Measurements from ENCODE around the gene TMEFF1. TPM values are rescaled to one million over a fixed set of nuclear protein-coding genes. Genes with fewer than 3 reads are reported as not detected.

TMEFF1 gene
- polyA plus RNA-seq, 4 donors, result 3.7 to 8.8 (median 4.4) TPM

GRCh38 chr9:100445903-100446549, 26.9 kb upstream of the TMEFF1 start:
- no peak for DNase-seq (ENCODE audit: low read depth in 4 of 4, low spot score in 3 of 4)

GRCh38 chr9:100447041-100447440, 25.9 kb upstream of the TMEFF1 start:
- DNase-seq (ENCODE audit: low read depth in 4 of 4, low spot score in 3 of 4), result no peak

- no peak for DNase-seq (ENCODE audit: low read depth in 4 of 4, low spot score in 3 of 4)
Measured at GRCh38 chr9:100448266-100448665, 24.7 kb upstream of the TMEFF1 start.

- DNase-seq (ENCODE audit: low read depth in 4 of 4, low spot score in 3 of 4), result no peak
Measured at GRCh38 chr9:100449420-100449819, 23.5 kb upstream of the TMEFF1 start.

GRCh38 chr9:100452894-100453293, 20.1 kb upstream of the TMEFF1 start:
- DNase-seq (ENCODE audit: low read depth in 4 of 4, low spot score in 3 of 4), result no peak

- no peak for DNase-seq (ENCODE audit: low read depth in 4 of 4, low spot score in 3 of 4)
Measured at GRCh38 chr9:100455470-100455869, 17.5 kb upstream of the TMEFF1 start.

- no peak for DNase-seq (ENCODE audit: low read depth in 4 of 4, low spot score in 3 of 4)
Measured at GRCh38 chr9:100457517-100457916, 15.4 kb upstream of the TMEFF1 start.

- no peak for DNase-seq (ENCODE audit: low read depth in 4 of 4, low spot score in 3 of 4)
Measured at GRCh38 chr9:100459963-100460362, 13.0 kb upstream of the TMEFF1 start.

GRCh38 chr9:100465274-100465673, 7.7 kb upstream of the TMEFF1 start:
- DNase-seq (ENCODE audit: low read depth in 4 of 4, low spot score in 3 of 4), result no peak

- DNase-seq (ENCODE audit: low read depth in 4 of 4, low spot score in 3 of 4), result no peak
Measured at GRCh38 chr9:100465761-100466160, 7.2 kb upstream of the TMEFF1 start.

GRCh38 chr9:100466171-100466828, 6.6 kb upstream of the TMEFF1 start:
- DNase-seq (ENCODE audit: low read depth in 4 of 4, low spot score in 3 of 4), result no peak

- no peak for DNase-seq (ENCODE audit: low read depth in 4 of 4, low spot score in 3 of 4)
Measured at GRCh38 chr9:100466829-100467221, 6.1 kb upstream of the TMEFF1 start.

GRCh38 chr9:100468041-100468440, 4.9 kb upstream of the TMEFF1 start:
- no peak for DNase-seq (ENCODE audit: low read depth in 4 of 4, low spot score in 3 of 4)

GRCh38 chr9:100472268-100472667, 681 bp upstream of the TMEFF1 start:
- DNase-seq (ENCODE audit: low read depth in 4 of 4, low spot score in 3 of 4), result no peak

GRCh38 chr9:100473276-100474081, 530 bp downstream of the TMEFF1 start:
- peak; percentile 19 to 31 (median 22) for DNase-seq (ENCODE audit: low read depth in 4 of 4, low spot score in 3 of 4)

GRCh38 chr9:100474082-100474923, 1.4 kb downstream of the TMEFF1 start:
- peak in 2 of 4 donors; percentile 4 to 14 for DNase-seq (ENCODE audit: low read depth in 4 of 4, low spot score in 3 of 4)

- DNase-seq (ENCODE audit: low read depth in 4 of 4, low spot score in 3 of 4), result no peak
Measured at GRCh38 chr9:100474924-100475276, 2.0 kb downstream of the TMEFF1 start.

- DNase-seq (ENCODE audit: low read depth in 4 of 4, low spot score in 3 of 4), result no peak
Measured at GRCh38 chr9:100477241-100477640, 4.3 kb downstream of the TMEFF1 start.

- DNase-seq (ENCODE audit: low read depth in 4 of 4, low spot score in 3 of 4), result no peak
Measured at GRCh38 chr9:100478192-100478591, 5.2 kb downstream of the TMEFF1 start.

GRCh38 chr9:100479820-100480219, 6.9 kb downstream of the TMEFF1 start:
- DNase-seq (ENCODE audit: low read depth in 4 of 4, low spot score in 3 of 4), result no peak

- DNase-seq (ENCODE audit: low read depth in 4 of 4, low spot score in 3 of 4), result no peak
Measured at GRCh38 chr9:100485196-100485595, 12.2 kb downstream of the TMEFF1 start.

Measured in left renal pelvis (tissue), 4 donors.